Activated T-helper 17 cell treated with anti-CD3 and anti-CD28 coated beads, Interleukin-2, amount 50 U/mL, for 72 hours (primary cell): ENCODE data around the gene WNK2. TPM values are rescaled to one million over a fixed set of nuclear protein-coding genes. Genes with fewer than 3 reads are reported as not detected.

ENCODE experiments used
- ATAC-seq: fragments of 150-1000 bp; cut with Tn5 transposase; replicated peaks from 2 replicates; pipeline ENCODE4 v1.10.0; 2021; ENCODE audit warnings: mild to moderate bottlenecking, moderate library complexity
- H3K27ac Mint-ChIP-seq: one replicate; pipeline ENCODE4 v1.8.0; 2022; ENCODE audit warnings: mixed read lengths
- H3K27me3 Mint-ChIP-seq: one replicate; pipeline ENCODE4 v1.8.0; 2022; ENCODE audit warnings: mixed read lengths
- H3K36me3 Mint-ChIP-seq: one replicate; pipeline ENCODE4 v1.8.0; 2022; ENCODE audit warnings: low read depth, mild to moderate bottlenecking, mixed read lengths
- H3K4me1 Mint-ChIP-seq: one replicate; pipeline ENCODE4 v1.8.0; 2022; ENCODE audit warnings: mixed read lengths
- H3K4me3 Mint-ChIP-seq: one replicate; pipeline ENCODE4 v1.8.0; 2022; ENCODE audit warnings: mild to moderate bottlenecking, mixed read lengths
- H3K9me3 Mint-ChIP-seq: one replicate; pipeline ENCODE4 v1.8.0; 2022; ENCODE audit warnings: mixed read lengths
- total RNA-seq, 2 donors: library from RNA; stranded (reverse); gene quantifications; one replicate each; pipeline ENCODE4 v1.2.3, GENCODE V29; 2022

Gene WNK2
- total RNA-seq, 2 donors from 2014 or later = 0.39 to 0.93 TPM

GRCh38 chr9:93306579-93307091, 122.7 kb downstream of the WNK2 start:
- Mint-ChIP-seq H3K4me3 (no peak overlapping the region), H3K27me3 (no peaks in the 10 kb centered on the region), H3K27ac (no peak overlapping the region), H3K36me3 (no peaks in the 10 kb centered on the region), H3K4me1 (no peaks in the 10 kb centered on the region), H3K9me3 (no peaks in the 10 kb centered on the region)
- no peak for ATAC-seq

DNA sequence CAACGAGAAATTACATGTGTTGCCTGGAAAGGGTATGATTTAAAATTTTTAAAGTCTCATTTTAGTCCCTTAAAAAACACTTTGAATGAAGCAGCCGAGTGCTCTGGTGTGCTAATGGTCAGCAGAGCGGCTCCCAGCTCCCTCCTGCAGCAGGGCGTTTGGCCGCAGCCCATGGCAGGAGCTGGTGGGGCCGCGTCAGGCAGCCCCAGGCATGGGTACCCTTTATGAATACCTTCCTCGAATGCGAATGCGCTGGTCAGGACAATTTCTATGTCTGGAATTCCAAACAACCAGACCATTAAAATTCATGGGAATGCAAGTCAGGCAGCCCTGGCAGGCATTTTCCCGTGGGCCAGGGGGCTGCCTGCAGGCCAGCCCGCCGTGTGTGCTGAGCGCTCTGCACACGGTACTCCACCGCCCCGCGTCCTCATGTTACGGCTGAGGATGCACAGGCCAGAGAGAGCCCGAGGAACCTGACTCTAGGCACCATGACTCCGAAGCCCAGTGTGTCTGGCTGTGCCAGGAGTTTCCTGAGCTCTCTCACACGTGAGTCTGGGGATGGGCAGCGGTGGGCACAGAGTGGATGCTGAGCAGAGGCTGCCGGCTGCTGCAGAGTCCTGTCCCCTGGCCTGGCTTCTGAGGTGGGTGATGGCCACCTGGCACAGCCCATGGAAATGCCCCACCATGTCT, 123.7 kb downstream of the WNK2 start:
- Mint-ChIP-seq H3K36me3 (no peaks in the 10 kb centered on the region), H3K27ac (no peak overlapping the region), H3K4me3 (no peak overlapping the region), H3K4me1 (no peaks in the 10 kb centered on the region), H3K9me3 (no peaks in the 10 kb centered on the region), H3K27me3 (no peaks in the 10 kb centered on the region)
- no peak for ATAC-seq

- no peak overlapping the region for H3K4me3 Mint-ChIP-seq
- H3K4me1 Mint-ChIP-seq = no peaks in the 10 kb centered on the region
- no peak for ATAC-seq
- no peak overlapping the region for H3K27ac Mint-ChIP-seq
- H3K27me3 Mint-ChIP-seq = no peaks in the 10 kb centered on the region
- H3K9me3 Mint-ChIP-seq = no peaks in the 10 kb centered on the region
- no peaks in the 10 kb centered on the region for H3K36me3 Mint-ChIP-seq
These were observed 124.2 kb downstream of the WNK2 start for GRCh38 chr9:93308158-93308602.

- Mint-ChIP-seq H3K27ac (no peak overlapping the region), H3K4me3 (no peak overlapping the region), H3K4me1 (no peaks in the 10 kb centered on the region), H3K27me3 (no peaks in the 10 kb centered on the region), H3K9me3 (no peaks in the 10 kb centered on the region), H3K36me3 (no peaks in the 10 kb centered on the region)
- no peak for ATAC-seq
These were observed 124.7 kb downstream of the WNK2 start for GRCh38 chr9:93308676-93309075.

DNA sequence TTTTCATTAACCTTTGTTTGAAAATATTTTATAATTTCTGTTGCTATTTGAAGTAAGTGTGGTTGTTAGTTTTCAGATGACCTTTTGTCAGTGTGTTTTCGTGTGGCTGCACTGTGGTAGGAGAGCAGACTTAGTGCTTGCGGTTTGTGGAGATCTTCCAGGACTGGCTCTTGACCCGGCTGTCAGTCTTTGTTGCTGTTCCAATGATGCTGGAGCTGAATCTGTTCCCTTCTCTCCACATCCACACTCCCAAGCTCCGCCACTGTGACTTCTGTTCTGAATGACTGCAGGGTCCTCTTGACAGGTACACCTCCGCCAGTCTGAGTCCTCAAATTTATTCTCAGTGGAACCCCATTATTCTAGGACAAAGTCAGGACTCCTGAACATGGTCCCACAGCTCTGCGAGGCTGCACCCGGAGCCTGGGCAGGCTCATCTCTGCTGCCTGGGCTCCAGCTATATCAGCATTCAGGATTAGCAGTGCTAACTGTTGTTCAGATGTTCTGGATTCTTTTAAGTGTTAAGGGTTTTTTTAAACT, 126.0 kb downstream of the WNK2 start:
- H3K9me3 Mint-ChIP-seq = no peaks in the 10 kb centered on the region
- no peaks in the 10 kb centered on the region for H3K27me3 Mint-ChIP-seq
- no peaks in the 10 kb centered on the region for H3K4me1 Mint-ChIP-seq
- H3K4me3 Mint-ChIP-seq = no peak overlapping the region
- no peak overlapping the region for H3K27ac Mint-ChIP-seq
- ATAC-seq = no peak
- H3K36me3 Mint-ChIP-seq = no peaks in the 10 kb centered on the region

GRCh38 chr9:93315118-93315517, 131.2 kb downstream of the WNK2 start:
- Mint-ChIP-seq H3K4me1 (peaks cover 5% of the 10 kb centered on the region), H3K27ac (no peak overlapping the region), H3K27me3 (peaks cover 11% of the 10 kb centered on the region), H3K36me3 (no peaks in the 10 kb centered on the region), H3K9me3 (no peaks in the 10 kb centered on the region), H3K4me3 (no peak overlapping the region)
- ATAC-seq = no peak

DNA sequence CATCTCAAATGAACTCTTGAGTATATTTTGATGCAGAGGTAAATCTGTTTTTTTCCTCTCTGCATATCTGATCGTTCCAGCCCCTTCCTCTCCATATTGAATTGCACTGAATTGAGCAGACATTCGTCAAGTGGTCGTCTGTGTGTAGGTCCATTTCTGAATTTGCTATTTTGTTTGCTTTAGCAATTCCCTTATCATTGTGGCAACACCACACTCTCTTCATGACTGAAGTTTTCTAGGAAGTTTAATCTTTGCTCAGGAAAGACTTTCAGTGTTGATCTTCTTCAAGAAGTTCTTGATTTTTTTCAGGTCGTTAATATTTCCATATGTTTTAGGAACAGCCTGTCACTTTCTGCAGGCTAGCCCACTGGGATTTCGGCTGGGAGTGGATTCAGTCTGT, 132.0 kb downstream of the WNK2 start:
- no peak overlapping the region for H3K27ac Mint-ChIP-seq
- no peak overlapping the region for H3K4me3 Mint-ChIP-seq
- no peak for ATAC-seq
- peaks cover 5% of the 10 kb centered on the region for H3K4me1 Mint-ChIP-seq
- no peaks in the 10 kb centered on the region for H3K9me3 Mint-ChIP-seq
- H3K27me3 Mint-ChIP-seq = peaks cover 11% of the 10 kb centered on the region
- H3K36me3 Mint-ChIP-seq = no peaks in the 10 kb centered on the region

DNA sequence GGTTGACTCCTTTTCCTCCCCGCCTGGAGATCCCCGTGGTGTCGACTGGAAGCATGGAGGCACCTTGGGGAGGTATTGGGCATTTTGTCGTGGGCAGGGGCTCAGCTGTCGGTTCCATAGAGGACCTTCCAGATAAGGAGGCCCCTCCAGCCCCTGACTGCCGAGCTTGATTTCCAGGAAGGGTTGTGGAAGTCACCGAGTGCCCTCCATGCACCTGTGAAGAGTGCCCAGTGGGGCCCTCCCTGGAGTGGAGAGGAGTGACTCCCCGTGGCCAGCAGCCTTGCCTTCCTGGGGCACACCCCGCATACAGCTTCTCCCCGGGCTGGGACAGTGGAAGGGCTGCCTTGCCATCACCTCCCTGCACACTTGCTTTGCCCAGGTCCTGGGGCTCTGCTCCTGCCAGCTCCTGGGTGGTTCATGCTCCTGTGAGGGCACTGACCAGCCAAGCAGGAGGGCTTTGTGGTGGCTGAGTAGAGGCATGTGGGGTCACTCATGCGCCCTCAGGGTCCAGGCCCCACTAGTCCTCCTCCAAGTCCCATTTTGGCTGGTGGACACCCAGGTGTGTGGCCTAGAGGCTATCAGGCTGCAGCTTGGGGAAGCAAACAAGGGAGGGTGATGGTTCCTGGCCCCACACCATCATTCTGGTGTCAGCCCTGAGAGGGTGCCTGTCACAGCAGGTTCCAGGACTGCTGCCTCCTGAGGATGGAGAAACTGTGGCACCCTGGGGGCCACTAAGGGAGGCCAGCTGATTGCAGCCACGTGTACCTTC, 133.0 kb downstream of the WNK2 start:
- H3K27me3 Mint-ChIP-seq = peaks cover 14% of the 10 kb centered on the region
- H3K4me3 Mint-ChIP-seq = no peak overlapping the region
- no peak for ATAC-seq
- peaks cover 5% of the 10 kb centered on the region for H3K4me1 Mint-ChIP-seq
- no peak overlapping the region for H3K27ac Mint-ChIP-seq
- H3K36me3 Mint-ChIP-seq = no peaks in the 10 kb centered on the region
- no peaks in the 10 kb centered on the region for H3K9me3 Mint-ChIP-seq

- H3K27ac Mint-ChIP-seq = no peak overlapping the region
- no peak overlapping the region for H3K4me3 Mint-ChIP-seq
- ATAC-seq = no peak
- H3K9me3 Mint-ChIP-seq = no peaks in the 10 kb centered on the region
- peaks cover 14% of the 10 kb centered on the region for H3K27me3 Mint-ChIP-seq
- H3K36me3 Mint-ChIP-seq = no peaks in the 10 kb centered on the region
- peaks cover 5% of the 10 kb centered on the region for H3K4me1 Mint-ChIP-seq
These were observed 133.7 kb downstream of the WNK2 start for GRCh38 chr9:93317495-93318094.

DNA sequence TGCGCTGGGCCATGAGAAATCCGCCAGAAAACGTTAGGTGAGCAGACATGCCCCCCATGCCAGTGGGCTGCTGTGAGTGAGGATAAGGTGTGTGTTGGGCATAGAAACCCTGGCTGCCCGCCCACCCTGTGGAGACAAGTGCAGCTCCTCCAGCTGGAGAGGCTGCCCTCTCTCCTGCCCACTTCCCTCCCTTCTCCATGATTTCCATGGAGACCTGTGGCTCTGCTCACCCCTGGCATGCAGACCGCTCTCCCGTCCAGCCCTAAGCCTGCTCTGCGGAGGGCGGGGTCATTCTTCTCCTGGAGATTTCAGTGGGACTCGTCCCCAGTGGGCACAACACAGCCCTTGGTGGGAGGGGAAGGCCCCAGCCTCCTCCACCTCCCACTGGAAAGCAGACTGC, 134.5 kb downstream of the WNK2 start:
- Mint-ChIP-seq H3K4me1 (peaks cover 5% of the 10 kb centered on the region), H3K36me3 (no peaks in the 10 kb centered on the region), H3K27me3 (peaks cover 14% of the 10 kb centered on the region), H3K9me3 (no peaks in the 10 kb centered on the region), H3K27ac (no peak overlapping the region), H3K4me3 (no peak overlapping the region)
- no peak for ATAC-seq

DNA sequence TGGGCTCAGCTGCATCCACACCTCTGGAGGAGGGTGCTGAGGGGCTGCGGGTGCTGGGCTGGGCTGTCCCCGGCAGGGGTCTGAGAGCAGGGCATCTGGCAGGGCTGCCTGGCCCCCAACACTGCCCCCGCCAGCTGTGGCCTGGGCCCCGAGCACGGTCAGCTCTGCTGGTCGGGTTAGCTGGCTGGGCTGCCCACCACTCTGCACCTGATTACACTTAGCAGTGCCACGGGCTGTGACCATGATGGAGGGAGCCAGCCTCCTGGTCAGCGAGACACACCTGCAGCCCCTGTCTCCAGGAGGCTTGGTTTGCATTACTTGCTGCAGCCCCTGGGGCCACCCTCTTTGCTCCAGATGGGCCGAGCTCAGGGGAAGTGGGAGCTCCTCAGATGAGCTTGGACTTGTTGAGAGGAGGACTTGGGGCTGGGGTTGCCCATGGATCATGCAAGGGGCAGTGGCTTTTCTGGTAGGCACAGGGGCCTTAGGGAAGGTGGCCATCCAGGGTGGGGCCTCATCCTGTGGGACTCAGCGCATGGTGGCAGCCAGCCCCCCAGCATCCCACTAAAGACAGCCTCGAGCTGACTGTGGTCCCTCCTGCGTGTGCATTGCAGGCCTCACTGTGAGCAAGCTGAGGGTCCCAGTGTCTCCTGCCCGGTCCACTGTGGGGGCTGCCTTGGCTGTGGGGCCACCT, 135.5 kb downstream of the WNK2 start:
- H3K27me3 Mint-ChIP-seq = peaks cover 16% of the 10 kb centered on the region
- H3K4me1 Mint-ChIP-seq = peaks cover 5% of the 10 kb centered on the region
- H3K36me3 Mint-ChIP-seq = no peaks in the 10 kb centered on the region
- no peak overlapping the region for H3K27ac Mint-ChIP-seq
- no peak for ATAC-seq
- no peak overlapping the region for H3K4me3 Mint-ChIP-seq
- no peaks in the 10 kb centered on the region for H3K9me3 Mint-ChIP-seq

DNA sequence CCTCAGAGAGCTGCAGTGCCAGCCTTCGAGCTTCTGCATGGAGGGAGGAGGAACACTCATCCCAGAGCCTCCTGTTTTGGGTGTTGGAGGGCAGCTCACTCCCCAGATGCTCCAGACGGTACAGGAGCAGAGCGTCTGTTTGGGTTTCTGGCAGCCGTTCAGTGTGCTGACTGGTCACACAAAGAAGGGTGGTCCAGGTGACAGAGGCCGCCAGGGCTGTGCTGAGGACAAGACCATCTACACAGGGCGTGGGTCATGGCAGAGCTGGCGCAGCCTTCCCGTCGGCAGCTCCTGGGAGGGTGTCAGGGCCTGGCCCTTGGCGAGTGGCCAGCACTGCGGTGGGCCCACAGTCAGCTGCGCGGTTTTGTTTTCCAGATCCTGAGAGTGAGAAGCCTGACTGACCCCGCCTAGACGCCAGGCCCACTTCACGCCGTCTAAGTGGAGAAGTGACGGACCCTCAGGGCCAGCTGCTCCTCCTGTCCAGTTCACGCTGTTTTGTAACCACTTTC, 136.1 kb downstream of the WNK2 start:
- Mint-ChIP-seq H3K27me3 (peaks cover 20% of the 10 kb centered on the region), H3K27ac (no peak overlapping the region), H3K36me3 (no peaks in the 10 kb centered on the region), H3K4me3 (no peak overlapping the region), H3K4me1 (peaks cover 5% of the 10 kb centered on the region), H3K9me3 (no peaks in the 10 kb centered on the region)
- no peak for ATAC-seq

- peaks cover 5% of the 10 kb centered on the region for H3K4me1 Mint-ChIP-seq
- H3K36me3 Mint-ChIP-seq = no peaks in the 10 kb centered on the region
- H3K4me3 Mint-ChIP-seq = no peak overlapping the region
- no peak overlapping the region for H3K27ac Mint-ChIP-seq
- no peaks in the 10 kb centered on the region for H3K9me3 Mint-ChIP-seq
- peaks cover 21% of the 10 kb centered on the region for H3K27me3 Mint-ChIP-seq
- ATAC-seq = no peak
These were observed 136.8 kb downstream of the WNK2 start for GRCh38 chr9:93320591-93321219.

DNA sequence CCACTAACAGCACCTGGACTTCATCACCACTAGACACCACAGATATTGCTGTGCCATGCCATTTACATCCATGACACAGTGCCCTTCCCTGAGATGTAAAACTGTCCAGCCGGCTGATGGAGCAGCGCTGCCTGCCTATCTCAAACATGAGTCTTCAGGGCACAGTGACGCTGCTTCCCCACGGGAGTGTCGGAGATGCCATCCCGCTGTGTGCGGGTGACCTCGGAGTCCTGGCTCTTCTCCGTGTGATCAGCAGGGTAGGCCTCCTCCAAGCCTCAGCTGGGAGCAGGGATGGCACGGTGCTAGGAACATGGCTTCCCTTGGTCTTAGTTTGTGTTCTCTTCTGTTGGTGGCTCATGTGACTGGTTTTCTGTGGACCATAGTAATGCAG, 137.3 kb downstream of the WNK2 start:
- Mint-ChIP-seq H3K27ac (no peak overlapping the region), H3K9me3 (no peaks in the 10 kb centered on the region), H3K4me1 (peaks cover 5% of the 10 kb centered on the region), H3K27me3 (peaks cover 20% of the 10 kb centered on the region), H3K36me3 (no peaks in the 10 kb centered on the region), H3K4me3 (no peak overlapping the region)
- ATAC-seq = no peak
